Activated T-helper 1 cell treated with anti-CD3 and anti-CD28 coated beads, Interleukin-2, amount 50 U/mL, for 16 hours (primary cell): Measurements from ENCODE around the gene SLC23A1.
"Not testable (repeated sequence)": the region's sequence is repeated elsewhere in the genome, so short reads cannot be mapped to it uniquely, and the experiment has no call there.

Experiments used
- DNase-seq, 2 donors: peaks; one replicate each; pipeline ENCODE4 v3.0.0-alpha.2; 2020; ENCODE audit warnings: low read depth in 1 of 2, low spot score in 1 of 2

SLC23A1 gene

DNA sequence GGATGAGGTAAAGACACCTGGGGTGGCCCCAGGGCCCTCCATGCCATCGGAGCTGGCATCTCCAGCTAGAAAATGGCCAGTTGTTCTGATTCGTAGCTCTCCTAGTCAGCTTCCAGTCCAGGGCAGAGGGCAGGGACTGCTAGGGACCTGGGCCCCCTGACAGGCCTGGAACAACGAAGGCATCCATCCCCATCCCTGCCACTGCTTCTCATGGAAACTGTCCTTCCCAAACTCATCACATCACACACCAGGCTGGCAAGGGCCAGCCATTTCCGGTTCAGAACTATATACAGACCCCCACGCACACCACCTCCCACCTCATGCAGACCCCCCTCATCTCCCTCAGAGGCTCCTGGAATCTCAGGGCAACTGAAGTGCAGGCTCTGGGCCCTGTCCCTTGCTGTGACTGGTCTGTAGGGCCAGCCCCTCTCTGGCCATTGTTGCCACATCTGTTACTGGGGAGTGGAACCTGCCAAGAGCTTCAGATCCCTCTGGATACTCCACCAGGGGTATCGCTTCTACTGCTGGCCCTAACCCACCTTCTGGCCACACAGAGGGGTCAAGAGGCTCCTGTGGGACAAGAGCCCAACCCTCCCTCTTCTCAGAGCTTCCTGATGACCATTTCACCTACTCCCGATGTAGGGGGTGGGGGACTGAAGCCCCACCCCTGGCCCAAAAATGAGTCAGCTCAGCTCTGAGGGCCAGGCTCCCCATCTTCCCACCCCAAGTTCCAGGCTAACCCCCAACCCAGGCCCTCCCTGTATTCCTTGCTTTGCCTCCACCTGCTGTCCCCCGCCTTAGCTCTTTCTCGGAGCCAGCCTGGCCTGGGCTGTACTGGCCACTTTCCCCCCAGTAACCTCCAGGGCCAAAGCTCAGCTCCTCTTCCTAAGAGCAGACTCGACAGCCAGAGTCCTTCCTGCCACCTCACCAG is 7.8 kb upstream of the SLC23A1 start:
- DNase-seq, result no peak

DNA sequence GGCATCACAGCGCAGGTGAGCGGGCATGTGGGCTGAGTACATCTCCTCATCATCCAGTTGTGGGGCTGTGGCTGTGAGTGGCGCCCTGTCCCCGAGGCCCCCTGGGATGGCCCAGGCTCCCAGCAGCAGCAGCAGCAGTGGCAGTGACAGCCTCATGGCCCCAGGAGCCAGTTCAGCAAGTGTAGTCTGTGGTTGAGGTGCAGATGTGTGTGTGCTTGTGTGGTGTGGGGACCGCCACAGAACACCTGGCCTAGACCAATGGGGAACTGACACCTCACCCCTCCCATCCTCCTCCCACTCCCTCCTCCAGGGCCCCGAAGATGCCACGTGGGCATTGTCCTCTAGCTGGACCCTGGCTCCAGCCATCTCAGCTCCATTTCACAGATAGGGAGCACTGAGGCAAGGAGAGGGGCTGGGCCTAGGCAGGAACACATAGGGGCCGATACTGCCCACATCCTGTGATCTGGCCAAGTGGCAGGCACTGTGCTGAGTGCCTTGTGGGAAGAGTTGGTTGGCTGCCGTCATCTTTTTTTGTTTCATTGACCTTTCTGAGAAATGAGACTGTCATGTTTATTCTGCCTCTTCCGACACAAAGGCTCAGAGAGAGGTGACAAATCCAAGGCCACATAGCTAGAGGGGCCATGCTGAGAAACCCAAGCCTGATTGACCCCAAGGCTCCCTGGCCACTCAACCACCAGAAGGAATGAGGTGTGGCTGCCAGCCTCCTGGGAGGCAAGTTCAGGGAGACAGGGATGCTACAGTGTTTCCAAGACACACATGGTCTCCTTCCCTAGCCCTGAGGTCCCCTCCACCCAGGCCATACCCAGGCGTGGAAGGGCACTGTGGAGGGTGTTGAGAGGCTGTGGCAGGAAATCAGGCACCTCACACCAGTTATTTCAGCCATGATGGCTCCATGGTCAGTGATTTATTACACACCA is 6.9 kb upstream of the SLC23A1 start, which contains the start of gene MZB1:
MZB1 (minus strand) TSS at position 213 of the 938 bp plus-strand sequence; CDS start at position 156, 57 bp downstream.
- peak in 1 of 2 donors; percentile 37 for DNase-seq

DNA sequence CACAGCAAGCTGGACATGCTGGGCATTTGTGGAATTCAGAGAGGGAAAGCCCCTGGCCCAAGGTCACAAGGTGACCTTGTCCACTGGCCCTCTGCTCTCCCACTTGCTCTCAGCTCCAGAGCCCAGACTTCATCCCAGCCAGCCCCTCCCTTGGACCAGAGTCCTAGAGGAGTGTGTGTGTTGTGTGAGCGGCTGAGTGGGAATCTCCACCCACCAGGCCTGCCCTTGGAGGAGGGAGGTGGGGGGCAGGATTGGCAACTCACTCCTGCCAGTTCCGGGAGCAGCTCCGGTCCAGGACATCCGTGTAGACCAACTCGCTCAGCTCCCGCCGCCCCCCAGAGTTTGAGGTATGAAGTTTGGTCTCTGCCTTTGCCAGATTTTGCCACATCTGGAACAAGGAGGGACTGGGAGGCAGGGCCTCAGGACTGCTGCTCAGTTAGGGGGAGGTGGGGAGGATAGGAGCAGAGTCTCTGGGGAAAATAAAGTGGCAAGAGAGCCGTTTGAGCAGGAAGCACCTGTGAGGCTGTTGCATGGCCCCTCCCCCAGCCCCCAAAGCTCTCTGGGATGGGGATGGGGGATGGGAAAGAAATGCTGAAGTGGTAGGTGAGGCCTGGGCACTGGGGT is 5.2 kb upstream of the SLC23A1 start:
- no peak for DNase-seq

DNA sequence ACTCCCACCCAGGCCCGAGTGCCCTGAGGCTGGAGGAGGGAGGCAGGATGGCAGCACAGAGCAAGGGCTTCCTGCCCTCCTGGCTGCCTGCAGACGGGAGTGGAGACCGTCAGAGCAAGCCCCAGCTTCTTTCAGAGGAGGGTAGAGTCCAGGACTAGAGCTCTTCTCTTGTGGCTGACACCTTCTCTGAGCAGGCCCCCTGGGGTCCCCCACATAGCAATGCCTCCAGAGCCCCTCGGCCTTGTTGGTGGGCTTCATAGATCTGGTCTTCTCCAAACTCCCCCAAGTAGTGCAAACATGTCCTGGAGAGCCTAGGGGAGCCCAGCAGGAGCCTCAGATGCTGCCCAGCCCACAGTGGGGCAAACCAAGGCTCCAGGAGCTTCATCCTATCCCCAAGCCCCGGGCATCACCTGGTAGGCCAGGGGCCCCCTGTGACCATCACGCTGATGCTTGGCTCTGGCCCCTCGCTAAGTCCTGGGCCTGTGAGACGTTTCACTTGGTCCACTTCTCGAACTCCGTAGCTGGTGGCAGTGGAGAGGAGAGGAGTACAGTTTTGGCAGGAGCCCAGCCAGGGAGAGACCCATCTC is 4.6 kb upstream of the SLC23A1 start:
- no peak for DNase-seq

DNA sequence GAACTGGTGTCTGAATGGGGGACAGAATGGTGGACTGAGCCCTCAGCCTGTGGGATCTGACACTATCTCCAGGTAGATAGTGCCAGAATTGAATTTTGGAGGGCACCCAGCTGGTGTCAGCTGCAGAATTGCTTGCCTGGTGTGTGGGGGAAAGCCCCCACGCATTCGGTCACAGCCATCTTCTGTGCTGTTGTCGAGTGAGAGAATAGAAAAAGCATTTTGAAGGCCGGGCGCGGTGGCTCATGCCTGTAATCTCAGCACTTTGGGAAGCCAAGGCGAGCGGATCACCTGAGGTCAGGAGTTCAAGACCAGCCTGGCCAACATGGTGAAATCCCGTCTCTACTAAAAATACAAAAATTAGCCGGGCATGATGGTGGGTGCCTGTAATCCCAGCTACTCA is 3.9 kb upstream of the SLC23A1 start:
- DNase-seq, result not testable (repeated sequence)

DNA sequence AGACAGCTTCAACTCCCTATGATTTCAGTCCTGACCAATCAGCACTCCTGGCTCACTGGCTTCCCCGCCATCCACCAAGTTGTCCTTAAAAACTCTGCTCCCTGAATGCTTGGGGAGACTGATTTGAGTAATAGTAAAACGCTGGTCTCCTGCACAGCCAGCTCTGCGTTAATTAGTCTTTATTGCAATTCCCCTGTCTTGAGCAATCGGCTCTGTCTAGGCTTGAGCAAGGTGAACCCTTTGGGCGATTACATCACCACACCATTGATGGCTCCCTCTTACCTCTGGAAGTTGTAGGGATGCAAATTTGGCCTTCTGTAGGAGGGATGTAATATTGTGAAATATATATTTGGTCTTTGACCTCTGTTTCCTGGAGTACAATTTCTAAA is 2.9 kb upstream of the SLC23A1 start:
- DNase-seq, result no peak

DNA sequence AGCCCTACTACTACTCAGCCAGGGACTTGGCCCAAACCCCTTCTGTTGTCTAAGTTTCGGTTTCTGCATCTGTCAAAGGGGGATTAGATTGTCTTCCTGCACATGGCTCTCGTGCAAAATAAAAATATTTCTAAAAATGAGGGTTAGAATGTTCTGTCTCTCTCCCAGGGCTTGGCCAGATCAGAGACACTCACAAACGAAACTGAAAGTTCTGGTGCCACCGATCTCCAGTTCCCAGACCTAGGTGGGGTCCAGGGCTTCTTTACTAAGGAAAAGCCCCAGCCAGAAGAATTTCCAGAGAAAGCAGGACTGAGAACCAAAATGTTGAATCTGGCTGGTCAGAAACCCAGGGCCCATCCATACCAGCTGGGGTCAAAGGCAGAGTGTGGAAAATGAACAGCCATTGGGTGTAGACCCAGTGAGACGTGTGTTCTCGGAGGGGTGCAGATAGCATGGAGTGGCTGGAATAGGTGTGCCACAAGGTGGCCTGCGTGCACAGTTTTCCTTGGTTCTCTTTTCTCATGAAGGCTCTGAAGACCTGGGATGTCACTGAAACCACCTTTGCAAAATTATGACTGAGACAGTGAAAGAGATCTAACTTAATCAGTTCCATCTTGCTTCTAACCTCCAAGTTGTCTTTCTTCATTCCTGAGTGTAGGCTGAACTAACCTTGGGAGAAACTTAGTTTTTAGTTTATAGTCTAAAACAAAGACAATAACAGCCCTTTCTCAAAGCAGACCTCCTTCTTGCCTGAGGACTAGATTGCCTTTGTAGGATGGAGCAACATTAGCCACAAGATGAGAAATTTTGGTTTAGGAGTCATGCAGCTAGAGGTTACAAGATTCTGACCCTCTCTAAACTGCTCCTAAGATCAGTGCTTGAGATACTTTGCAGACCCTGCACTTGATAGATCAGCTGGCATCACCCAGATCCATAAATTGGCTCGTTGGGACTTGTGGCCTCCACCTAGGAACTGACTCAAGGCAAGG is 2.3 kb upstream of the SLC23A1 start:
- DNase-seq, result no peak

DNA sequence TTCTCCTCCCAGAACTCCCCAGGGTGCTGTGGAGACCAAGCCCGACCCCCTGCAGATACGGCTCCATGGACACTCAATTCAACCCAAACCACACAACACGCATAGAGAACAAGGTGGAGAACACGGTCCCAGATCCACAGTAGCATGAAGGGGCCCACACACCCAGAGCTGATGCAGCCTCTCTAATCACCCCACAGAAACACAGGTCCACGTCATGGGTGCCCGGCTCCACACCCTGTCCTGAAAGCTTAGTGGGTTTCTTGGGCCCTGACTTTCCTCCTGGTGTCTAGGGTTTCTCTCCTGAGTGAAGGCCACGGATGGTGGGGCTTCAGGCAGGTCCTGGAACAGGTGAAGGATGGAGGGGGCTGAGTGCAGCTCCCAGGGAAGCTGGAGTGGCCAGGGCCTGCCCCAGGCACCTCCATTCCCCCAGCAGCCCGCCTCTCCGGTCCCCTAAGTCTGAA is 1.5 kb upstream of the SLC23A1 start:
- no peak for DNase-seq

DNA sequence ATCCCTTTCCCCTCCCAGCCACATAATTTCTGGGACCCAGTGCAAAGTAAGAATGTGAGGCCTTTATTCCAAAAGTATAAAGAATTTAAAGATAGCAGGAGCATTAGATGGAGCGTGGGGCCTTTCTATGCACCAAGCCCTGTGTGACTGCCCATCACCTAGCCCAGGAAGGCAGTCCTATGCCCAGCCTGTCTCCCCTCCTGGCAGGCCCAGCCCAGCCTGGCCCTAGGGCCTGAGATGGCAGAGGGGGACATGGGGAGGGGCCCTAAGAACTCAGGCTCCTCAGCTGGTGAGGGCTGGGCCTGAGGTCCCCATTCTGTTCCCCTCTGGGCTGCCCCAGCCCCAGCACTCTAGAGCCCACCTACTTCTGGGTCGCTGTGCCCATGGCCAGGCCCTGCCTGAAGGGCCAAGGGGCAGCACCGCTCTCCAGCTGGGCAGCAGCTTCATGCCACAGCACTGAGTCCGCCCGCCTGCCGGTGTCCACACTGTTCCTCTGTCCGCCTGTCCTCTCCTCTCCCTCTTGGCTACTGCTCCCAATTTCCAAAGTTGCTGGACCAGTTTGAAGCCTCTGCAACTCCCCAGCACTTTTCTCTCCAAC is 995 bp upstream of the SLC23A1 start:
- DNase-seq, result no peak

DNA sequence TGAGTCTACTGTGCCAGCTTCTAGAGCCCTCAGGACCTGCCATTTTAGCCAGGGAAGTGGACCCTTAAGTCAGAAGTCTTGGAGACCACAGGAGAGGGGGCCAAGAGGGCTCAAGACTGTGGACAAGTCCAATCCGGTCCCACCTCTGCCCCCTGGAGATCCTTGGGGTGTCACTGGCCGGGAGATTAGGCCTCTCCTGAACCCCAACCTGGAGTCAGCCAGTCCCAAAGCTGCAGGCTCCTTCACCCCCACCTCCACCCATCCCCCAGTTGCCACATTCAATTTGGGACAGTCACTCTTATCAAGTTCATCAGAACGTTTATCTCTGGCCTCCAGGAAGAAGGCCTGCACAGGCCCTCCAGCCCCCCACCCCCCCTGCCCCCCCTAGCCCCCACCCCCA is 290 bp downstream of the SLC23A1 start:
- no peak for DNase-seq

DNA sequence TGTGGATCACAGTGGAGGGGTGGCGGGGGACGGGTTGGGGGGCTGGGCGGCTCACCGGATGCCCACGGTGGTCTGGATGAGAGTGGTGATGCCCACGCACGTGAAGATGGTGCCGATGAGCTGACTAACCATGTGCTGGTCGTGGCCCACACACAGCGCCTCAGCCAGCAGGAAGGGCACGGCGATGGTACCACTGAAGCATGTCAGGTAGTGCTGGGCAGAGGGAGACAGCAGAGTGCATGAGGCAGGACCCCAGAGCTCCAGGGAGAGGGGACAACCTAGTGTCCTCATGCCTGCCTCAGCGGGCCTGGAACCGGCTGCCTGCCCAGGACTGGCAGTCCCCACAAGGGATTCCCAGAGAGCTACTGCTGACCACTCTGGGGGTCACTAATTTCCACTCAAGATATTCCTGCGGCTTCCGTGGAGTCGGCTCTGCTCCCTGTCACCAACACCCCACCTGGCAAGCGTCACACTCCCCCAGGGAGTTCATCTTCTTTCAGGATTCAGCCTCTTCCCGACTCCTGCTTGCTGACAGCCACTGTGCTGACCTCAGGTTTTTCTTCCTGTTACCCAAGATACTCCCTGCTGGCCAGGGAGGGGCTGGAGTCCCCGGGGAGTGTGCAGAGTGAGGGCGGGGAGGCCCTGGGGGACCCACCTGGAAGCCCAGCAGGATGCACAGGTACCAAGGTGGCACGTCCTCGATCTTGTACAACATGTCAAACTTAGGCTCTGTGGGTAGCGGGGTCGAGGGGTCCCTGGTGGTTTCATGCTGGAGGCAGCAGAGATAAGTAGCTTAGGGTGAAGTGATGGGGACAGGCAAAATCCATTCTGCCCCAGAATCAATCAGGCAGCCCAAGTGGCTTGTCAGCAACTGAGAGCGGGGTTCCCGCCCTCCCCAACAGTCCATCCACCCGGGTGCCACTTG is 998 bp downstream of the SLC23A1 start:
- DNase-seq, result no peak

DNA sequence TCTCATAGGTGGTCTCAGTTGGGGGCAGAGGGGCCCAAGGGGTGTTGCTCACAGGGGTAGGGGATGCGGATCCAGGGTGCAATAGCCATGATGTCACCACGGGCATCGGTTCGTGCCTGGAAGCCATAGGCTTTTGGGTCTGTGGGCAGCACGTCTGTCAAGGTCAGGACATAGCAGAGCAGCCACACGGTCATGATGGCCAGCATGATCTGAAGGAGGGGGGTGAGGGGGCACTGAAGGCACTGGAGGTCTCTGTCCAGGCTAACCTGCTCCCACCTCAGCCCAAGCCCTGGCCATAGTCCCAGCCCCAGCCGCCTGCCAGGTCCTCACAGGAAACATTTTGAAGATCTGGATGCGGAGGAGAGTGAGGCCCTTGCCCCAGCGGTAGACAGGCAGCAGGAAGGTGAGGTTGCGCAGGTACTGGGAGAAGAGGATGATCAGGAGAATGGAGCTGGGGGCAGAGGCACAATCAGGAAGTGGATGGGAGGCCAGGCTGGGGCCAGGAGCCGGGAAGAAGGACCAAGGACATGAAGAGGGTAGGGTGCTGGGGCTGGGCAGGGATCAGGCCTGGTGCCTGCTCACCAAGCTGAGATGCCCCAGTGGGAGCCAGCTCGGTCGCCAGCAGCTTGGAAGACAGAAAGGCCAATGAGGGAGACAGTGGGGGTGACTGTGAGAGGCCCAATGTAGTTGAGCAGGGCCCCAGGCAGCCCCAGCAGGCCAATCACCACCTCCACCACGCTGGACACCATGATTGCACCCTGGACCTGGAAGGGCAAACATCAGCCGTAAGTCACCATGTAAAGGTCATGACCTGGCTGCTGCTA is 3.3 kb downstream of the SLC23A1 start:
- DNase-seq, result no peak

DNA sequence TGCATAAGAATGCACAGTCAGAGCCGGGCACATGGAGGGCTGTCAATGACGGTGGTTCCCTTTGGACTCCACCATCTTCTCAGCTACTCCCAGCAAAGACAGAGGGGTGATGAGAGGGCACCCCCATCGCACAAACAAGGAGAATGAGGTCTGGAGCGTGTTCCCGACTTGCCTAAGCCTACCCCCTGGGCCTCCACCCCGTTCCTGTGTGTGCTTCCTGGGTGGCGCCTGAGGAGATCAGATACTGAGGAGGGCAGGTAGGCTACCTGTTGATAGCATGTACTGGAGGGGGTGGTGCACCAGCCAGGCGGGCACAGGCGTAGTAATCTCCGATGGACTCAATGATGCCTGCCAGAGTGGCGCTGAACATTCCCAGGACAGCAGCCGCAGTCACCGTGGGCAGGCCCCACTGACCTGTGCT is 4.1 kb downstream of the SLC23A1 start:
- no peak for DNase-seq

DNA sequence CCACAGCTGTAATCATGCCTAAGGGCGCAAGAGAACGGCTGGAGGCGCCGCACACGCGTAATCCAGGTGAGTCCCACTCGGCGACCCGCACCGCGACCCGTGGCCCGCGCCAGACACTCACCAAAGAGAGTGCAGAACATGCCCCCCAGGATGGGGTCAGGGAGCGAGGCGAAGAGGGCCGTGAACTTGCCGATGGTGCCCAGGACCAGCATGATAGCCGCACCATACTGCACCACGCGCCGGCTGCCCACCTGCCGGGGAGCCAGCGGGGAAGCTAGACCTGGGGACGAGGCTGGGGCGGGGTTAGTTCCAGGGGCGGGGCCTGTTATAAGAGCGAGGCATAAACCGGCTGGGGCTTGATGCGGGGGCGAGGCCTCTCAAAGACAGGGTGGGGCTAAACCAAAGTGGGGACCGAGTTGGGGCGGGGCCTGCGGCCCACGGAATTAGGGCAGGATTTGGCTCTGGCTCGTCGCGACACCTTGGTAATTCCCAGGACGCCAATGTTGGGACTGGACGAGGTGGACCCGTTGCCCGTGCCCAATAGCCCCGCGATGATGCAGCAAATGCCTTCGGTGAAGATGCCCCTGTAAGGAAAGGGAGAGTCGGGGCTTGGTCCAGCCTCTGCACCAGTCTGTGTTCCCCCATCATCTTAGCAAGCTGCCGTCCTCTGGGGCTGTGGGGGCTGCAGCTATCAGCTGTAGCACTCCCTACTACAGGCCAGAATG is 4.8 kb downstream of the SLC23A1 start:
- DNase-seq, result no peak

DNA sequence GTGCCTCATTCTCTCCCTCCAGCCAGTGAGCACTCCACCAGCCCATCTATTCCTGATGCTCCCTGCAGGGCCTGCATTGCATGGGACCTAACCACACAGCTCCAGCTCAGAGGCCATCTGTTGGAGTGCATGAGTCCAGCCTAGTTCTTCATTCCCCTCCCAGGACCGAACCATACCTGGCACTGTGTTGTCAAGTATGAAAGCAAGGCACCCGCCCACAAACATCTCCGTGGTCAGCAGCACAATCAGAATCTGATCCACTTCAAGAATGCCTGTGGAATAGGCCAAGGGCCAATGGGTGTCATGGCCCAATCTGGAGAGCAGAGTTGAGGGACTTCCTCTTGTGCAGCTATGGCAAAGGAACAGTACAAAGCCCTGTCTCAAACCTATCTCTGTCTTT is 5.9 kb downstream of the SLC23A1 start:
- no peak for DNase-seq

DNA sequence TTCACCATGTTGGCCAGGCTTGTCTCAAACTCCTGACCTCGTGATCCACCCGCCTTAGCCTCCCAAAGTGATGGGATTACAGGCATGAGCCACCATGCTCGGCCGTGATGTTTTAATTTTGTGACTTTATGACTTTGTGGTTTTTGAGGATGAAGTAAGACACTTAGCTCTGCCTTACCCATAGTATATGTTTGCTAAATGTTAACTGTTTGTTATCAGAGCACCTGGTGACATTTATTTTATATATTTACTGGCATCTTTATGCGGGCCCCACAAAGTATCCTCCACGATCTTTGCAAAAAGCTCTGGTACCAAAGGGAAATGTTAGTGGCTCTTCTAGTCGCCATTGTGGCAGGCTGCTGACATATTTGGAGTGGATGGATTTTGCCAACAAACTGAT is 6.7 kb downstream of the SLC23A1 start:
- no peak for DNase-seq

DNA sequence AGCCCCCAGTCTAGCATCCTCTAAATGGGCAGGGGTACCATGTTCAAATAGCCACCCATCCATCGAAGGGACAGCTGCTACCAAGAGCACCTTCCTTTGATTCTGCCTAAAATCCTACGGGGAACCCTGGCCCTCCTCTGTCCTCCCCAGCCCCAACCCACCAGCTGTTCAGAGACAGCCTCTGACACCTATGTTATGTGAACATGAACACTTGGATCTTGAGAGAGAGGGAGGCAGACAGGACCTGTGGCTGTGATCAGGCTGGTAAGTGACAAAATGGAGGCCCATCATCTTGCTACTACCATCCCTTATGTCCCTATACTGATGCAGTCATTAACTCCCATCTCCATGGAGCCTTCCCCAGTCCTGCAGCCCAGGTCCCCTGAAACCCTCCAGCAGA is 8.2 kb downstream of the SLC23A1 start:
- DNase-seq, result no peak
